GM23338 (cell line): ENCODE measurements around the gene LAP3.

ENCODE experiments used
- CREB1 ChIP-seq: fragments of 250-450 bp; sonication (Bioruptor Pico); IDR thresholded peaks from 2 replicates; pipeline ENCODE4 v1.5.0; 2020; ENCODE audit warnings: low read depth, mild to moderate bottlenecking, moderate library complexity
- CTCF ChIP-seq, 2 experiments: fragments of 200-600 bp in 1 of 2; sonication (generic) in 1 of 2; conservative IDR thresholded peaks; 2 replicates each; pipeline versions ENCODE4 v1.5.1 to v1.6.1; 2016 to 2017; ENCODE audit warnings: antibody characterized with exemption in 2 of 2, low read depth in 2 of 2, mild to moderate bottlenecking in 2 of 2, moderate library complexity in 1 of 2
- ETS1 ChIP-seq: IDR thresholded peaks from 2 replicates; pipeline ENCODE4 v1.6.1; 2016; ENCODE audit warnings: antibody characterized with exemption
- EZH2 ChIP-seq: fragments of 200-600 bp; sonication (generic); IDR thresholded peaks from one replicate; pipeline ENCODE4 v1.8.0; 2017; ENCODE audit warnings: antibody characterized with exemption, mild to moderate bottlenecking, low read depth; ENCODE audit not compliant: unreplicated experiment
- JUNB ChIP-seq: IDR thresholded peaks from one replicate; pipeline ENCODE4 v1.6.1; 2016; ENCODE audit warnings: antibody characterized with exemption; ENCODE audit not compliant: unreplicated experiment
- NANOG ChIP-seq: IDR thresholded peaks from 2 replicates; pipeline ENCODE4 v1.6.1; 2016; ENCODE audit warnings: antibody characterized with exemption, borderline replicate concordance
- POLR2AphosphoS5 ChIP-seq: IDR thresholded peaks from 2 replicates; pipeline ENCODE4 v1.6.1; 2016; ENCODE audit warnings: antibody characterized with exemption, low read depth
- REST ChIP-seq: IDR thresholded peaks from one replicate; pipeline ENCODE4 v1.6.1; 2018; ENCODE audit warnings: antibody characterized with exemption; ENCODE audit not compliant: unreplicated experiment
- ZNF462 ChIP-seq: fragments of 250-450 bp; sonication (Bioruptor Pico); IDR thresholded peaks from 2 replicates; pipeline ENCODE4 v1.5.0; 2020; ENCODE audit warnings: mild to moderate bottlenecking, moderate library complexity

- TF ChIP-seq EZH2 (no peak), REST (no peak), CTCF (conservative IDR thresholded peaks at IDR 0.05; ENCODE audit: low read depth in 2 of 2) (no peak), POLR2AphosphoS5 (no peak), ZNF462 (no peak), ETS1 (no peak), CREB1 (CRISPR knock-in tag) (no peak), NANOG (no peak), JUNB (no peak)
Measured at GRCh38 chr4:17556498-17556897, 20.5 kb upstream of the LAP3 start.
